Measurements from ENCODE around the gene HTRA3. TPM values are rescaled to one million over a fixed set of nuclear protein-coding genes. Genes with fewer than 3 reads are reported as not detected.

The HTRA3 gene
- total and polyA plus RNA-seq, 2 experiments from 2014 or later: 6.9 to 15.7 TPM

GRCh38 chr4:8317474-8317873, 47.9 kb downstream of the HTRA3 start:
- no peaks in the 10 kb centered on the region for H3K9me3 ChIP-seq (ENCODE audit: low read depth)
- H3K27me3 ChIP-seq: no peaks in the 10 kb centered on the region
- peaks cover 25% of the 10 kb centered on the region for H3K4me1 ChIP-seq (ENCODE audit: low read depth)
- DNase-seq (ENCODE audit: low read depth in 1 of 2, low spot score in 1 of 2): no peak
- H3K27ac ChIP-seq: no peak overlapping the region
- H3K36me3 ChIP-seq: no peaks in the 10 kb centered on the region
- H3K4me3 ChIP-seq: no peak overlapping the region
- no peak for TF ChIP-seq CTCF (IDR thresholded peaks at IDR 0.05; ENCODE audit: low read depth, low read length)

- Histone ChIP-seq H3K9me3 (ENCODE audit: low read depth) (no peaks in the 10 kb centered on the region), H3K27me3 (no peaks in the 10 kb centered on the region), H3K27ac (peak overlapping the region; percentile 57), H3K4me3 (no peak overlapping the region), H3K36me3 (no peaks in the 10 kb centered on the region), H3K4me1 (ENCODE audit: low read depth) (peaks cover 25% of the 10 kb centered on the region)
- DNase-seq (ENCODE audit: low read depth in 1 of 2, low spot score in 1 of 2): no peak
- TF ChIP-seq CTCF (IDR thresholded peaks at IDR 0.05; ENCODE audit: low read depth, low read length): no peak
Observed at GRCh38 chr4:8318509-8318908, 49.0 kb downstream of the HTRA3 start.

GRCh38 chr4:8319061-8319460, 49.5 kb downstream of the HTRA3 start:
- DNase-seq (ENCODE audit: low read depth in 1 of 2, low spot score in 1 of 2): no peak

GRCh38 chr4:8319731-8320385, 50.3 kb downstream of the HTRA3 start:
- no peaks in the 10 kb centered on the region for H3K9me3 ChIP-seq (ENCODE audit: low read depth)
- H3K4me3 ChIP-seq: no peak overlapping the region
- H3K27ac ChIP-seq: peak overlapping the region; percentile 45
- H3K4me1 ChIP-seq (ENCODE audit: low read depth): peaks cover 25% of the 10 kb centered on the region
- peak in 1 of 2 donors; percentile 35 for DNase-seq (ENCODE audit: low read depth in 1 of 2, low spot score in 1 of 2)
- no peaks in the 10 kb centered on the region for H3K36me3 ChIP-seq
- TF ChIP-seq CTCF (IDR thresholded peaks at IDR 0.05; ENCODE audit: low read depth, low read length): no peak
- H3K27me3 ChIP-seq: no peaks in the 10 kb centered on the region

More at GRCh38 chr4:8319061-8319460, 49.5 kb downstream of the HTRA3 start:
- Histone ChIP-seq H3K9me3 (ENCODE audit: low read depth) (no peaks in the 10 kb centered on the region), H3K27me3 (no peaks in the 10 kb centered on the region), H3K4me1 (ENCODE audit: low read depth) (peaks cover 25% of the 10 kb centered on the region), H3K27ac (no peak overlapping the region), H3K36me3 (no peaks in the 10 kb centered on the region), H3K4me3 (no peak overlapping the region)
- no peak for TF ChIP-seq CTCF (IDR thresholded peaks at IDR 0.05; ENCODE audit: low read depth, low read length)

- Histone ChIP-seq H3K4me3 (no peak overlapping the region), H3K27me3 (no peaks in the 10 kb centered on the region), H3K9me3 (ENCODE audit: low read depth) (no peaks in the 10 kb centered on the region), H3K36me3 (no peaks in the 10 kb centered on the region), H3K4me1 (ENCODE audit: low read depth) (peaks cover 20% of the 10 kb centered on the region), H3K27ac (peak overlapping the region; percentile 45)
- DNase-seq (ENCODE audit: low read depth in 1 of 2, low spot score in 1 of 2): no peak
- peak; percentile 17 for TF ChIP-seq CTCF (IDR thresholded peaks at IDR 0.05; ENCODE audit: low read depth, low read length)
Observed at GRCh38 chr4:8320386-8320750, 50.8 kb downstream of the HTRA3 start.

Data from cardiac muscle cell (in vitro differentiated cells and primary cell).